Mucosa of stomach (tissue), 1 donor: ENCODE data around the gene EN1.

Experiments
- H3K27me3 ChIP-seq: one replicate; pipeline ENCODE4 v1.7.0; 2013; ENCODE audit warnings: mild to moderate bottlenecking, low read length; ENCODE audit not compliant: control insufficient read depth, insufficient read depth
- H3K36me3 ChIP-seq: one replicate; pipeline ENCODE4 v1.7.0; 2013; ENCODE audit warnings: low read length; ENCODE audit not compliant: control insufficient read depth, insufficient read depth
- H3K4me1 ChIP-seq: one replicate; pipeline ENCODE4 v1.7.0; 2013; ENCODE audit warnings: mild to moderate bottlenecking, low read length; ENCODE audit not compliant: control insufficient read depth, insufficient read depth
- H3K4me3 ChIP-seq: one replicate; pipeline ENCODE4 v1.7.0; 2013; ENCODE audit warnings: low read length
- H3K9ac ChIP-seq: one replicate; pipeline ENCODE4 v1.7.0; 2013; ENCODE audit warnings: mild to moderate bottlenecking, low read length, moderate library complexity
- H3K9me3 ChIP-seq: one replicate; pipeline ENCODE4 v1.7.0; 2013; ENCODE audit warnings: mild to moderate bottlenecking, low read length, moderate library complexity; ENCODE audit not compliant: control insufficient read depth
- donor health status: Pancreatic carcinoma.

The EN1 gene

DNA sequence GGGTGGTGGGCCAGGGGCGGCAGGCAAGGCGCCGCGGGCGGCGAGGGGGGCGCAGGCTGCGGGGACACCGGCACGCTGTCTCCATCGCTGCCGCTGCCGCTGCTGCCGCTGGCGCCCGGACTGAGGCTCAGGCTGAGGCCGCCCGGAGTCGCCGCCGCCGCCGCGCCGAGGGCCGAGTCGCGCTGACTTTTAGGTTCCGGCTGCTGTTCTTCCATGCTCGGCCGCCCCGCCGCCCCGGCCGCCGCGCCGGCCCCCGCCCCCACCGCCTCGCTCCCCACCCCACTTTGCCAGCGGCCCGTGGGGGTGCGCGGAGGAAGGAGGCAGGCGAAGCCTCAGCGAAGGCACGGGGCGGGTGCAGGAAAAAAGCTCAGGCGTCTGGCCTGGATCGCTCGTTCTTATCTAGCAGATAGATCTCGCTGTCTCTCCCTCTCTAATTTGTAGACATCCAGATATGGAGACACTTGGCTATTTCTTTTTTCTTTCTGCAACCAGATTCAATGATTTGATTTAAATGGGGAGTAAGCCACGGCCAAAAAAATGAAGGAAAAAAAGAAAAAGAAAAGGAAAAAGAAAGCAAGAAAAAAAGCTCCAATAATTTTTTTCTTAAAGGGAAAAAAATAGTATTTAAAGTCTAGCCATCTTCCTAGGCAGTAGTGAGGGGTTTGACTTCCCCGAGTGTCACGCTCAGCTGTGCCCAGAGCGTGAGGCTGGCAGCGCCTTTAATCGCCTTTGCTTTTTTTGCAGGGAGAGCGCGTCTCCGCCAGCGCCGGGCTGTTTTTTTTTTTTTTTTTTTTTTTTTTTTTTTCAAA lies at the start of gene EN1:
Gene EN1 (minus strand): TSS at position 696 of the 809 bp plus-strand sequence. CDS start 481 bp downstream, at position 215.
- Histone ChIP-seq H3K27me3 (peaks cover 92% of the 10 kb centered on the region), H3K4me3 (no peak within 1 kb of the TSS)

DNA sequence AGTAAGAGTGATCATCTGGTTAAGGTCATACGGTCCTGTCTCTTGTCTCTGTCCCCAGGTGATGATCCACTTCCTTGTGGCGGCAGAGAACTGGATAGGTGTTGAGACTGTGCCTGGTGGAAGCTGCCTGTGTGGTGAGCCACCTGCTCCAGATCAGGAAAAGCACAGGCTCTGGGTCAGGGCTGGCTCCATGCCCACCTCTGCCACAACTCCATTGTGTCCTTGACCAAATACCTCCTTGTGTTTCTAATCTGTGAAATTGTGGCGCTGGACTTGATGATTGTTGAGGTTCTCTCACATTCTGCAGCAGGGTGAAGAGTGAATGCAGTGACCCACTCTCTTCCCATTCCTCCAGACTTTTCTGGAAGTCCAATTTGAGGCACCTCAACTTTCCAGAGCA lies 45.7 kb upstream of the EN1 start:
- Histone ChIP-seq H3K36me3 (no peaks in the 10 kb centered on the region), H3K4me3 (no peak overlapping the region), H3K9me3 (no peaks in the 10 kb centered on the region), H3K27me3 (no peaks in the 10 kb centered on the region), H3K4me1 (no peaks in the 10 kb centered on the region), H3K9ac (no peak overlapping the region)

More for the DNA sequence above, at the start of gene EN1:
- no peak within 1 kb of the TSS for H3K9ac ChIP-seq
- no peaks in the 10 kb centered on the region for H3K9me3 ChIP-seq
- H3K36me3 ChIP-seq, result no peaks in the 10 kb centered on the region
- H3K4me1 ChIP-seq, result peaks cover 9% of the 10 kb centered on the region

DNA sequence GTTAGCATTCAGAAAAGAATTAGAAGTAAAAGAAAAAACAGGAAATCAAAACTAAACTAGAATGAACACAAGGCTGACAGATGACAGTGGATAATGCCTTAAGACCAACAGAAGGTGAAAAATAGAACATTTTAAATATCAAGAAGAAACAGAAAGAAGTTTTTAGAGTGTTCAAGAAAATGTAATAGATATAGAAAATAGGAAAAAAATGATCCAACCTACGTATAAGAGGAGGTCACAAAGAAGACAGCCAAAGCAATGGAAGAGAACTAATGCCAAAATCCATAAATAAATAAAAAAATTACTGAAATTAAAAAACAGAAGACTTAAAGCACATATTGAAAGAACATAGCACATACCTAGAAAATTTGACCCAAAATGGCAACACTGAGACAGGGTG lies 42.5 kb upstream of the EN1 start:
- no peaks in the 10 kb centered on the region for H3K4me1 ChIP-seq
- no peaks in the 10 kb centered on the region for H3K9me3 ChIP-seq
- H3K4me3 ChIP-seq, result no peak overlapping the region
- H3K27me3 ChIP-seq, result no peaks in the 10 kb centered on the region
- H3K9ac ChIP-seq, result no peak overlapping the region
- no peaks in the 10 kb centered on the region for H3K36me3 ChIP-seq

DNA sequence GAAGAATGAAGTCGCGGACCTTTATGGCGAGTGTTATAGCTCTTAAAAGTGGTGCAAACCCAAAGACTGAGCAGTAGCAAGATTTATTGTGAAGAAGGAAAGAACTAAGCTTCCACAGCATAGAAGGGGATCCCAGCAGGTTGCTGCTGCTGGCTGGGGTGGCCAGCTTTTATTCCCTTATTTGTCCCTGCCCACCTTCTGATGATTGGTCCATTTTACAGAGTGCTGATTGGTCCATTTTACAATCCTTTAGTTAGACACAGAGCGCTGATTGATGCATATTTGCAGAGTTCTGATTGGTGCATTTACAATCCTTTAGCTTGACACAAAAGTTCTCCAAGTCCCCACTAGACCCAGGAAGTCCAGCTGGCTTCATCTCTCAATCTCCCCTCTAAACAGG lies 36.3 kb upstream of the EN1 start:
- Histone ChIP-seq H3K4me1 (no peaks in the 10 kb centered on the region), H3K9me3 (no peaks in the 10 kb centered on the region), H3K9ac (no peak overlapping the region), H3K4me3 (no peak overlapping the region), H3K36me3 (no peaks in the 10 kb centered on the region), H3K27me3 (peaks cover 3% of the 10 kb centered on the region)

DNA sequence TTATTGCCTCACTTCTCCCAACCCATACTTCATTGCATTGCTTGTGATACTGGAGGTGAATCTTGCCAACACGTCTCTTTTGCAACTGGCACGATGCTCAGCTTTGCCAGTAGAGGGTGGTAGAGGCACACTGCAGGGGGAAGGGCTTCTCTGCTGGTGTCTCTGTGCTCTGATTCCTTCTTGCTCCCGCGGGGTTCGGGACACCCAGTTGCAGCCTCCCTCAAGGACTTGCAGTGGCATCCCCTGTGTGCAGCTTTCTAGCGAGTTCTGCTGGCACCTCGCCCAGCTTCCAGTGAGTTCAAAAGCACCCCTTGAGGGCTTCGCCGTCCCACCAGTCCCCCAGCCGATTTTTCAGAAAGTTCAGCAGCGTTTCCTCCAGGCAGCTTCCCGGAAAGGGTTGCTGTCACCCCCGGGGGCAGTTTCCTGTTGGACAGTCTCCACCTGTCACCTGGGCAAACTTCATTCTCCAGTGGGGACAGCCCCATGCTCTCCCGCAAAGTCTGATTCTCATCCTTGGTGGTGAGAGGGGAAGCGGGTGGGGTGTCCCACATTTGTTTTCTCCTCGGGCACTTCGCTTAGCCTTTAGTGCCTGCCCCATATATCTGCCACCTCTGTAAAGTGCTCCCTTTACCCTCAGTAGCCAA lies 35.4 kb upstream of the EN1 start:
- H3K27me3 ChIP-seq, result peaks cover 3% of the 10 kb centered on the region
- H3K9ac ChIP-seq, result no peak overlapping the region
- H3K4me3 ChIP-seq, result no peak overlapping the region

DNA sequence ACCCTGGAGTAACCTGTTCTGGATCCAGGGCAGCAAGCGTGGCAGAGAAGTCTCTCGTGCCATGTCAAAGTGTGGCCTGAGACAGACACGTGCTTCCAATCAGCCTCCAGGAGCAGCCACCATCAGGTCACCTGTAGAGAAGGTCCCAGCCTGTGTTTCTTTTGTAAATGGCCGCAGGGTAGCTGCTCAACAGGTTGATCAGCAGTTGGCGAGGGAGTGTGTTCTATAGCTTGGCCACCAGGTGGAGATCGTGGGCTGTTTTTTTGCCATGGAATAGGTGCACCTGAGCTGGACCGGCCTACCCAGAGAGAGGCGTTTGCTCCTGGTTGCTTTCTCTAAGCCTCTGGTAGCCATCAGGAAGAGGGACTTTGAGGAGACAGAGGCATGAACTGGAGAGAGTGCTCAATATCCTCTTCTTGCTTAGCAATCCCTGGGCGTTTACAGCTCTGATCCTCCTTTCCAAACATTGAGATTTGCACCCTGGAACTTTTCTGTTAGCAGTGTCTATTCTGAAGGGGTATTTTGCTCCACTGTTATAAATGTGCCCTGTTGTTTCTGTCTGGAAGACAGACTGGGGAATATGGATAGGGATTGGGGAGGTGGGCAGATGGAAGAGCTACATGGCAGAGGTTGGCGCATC lies 34.2 kb upstream of the EN1 start:
- H3K27me3 ChIP-seq, result peaks cover 3% of the 10 kb centered on the region
- H3K4me1 ChIP-seq, result no peaks in the 10 kb centered on the region
- H3K36me3 ChIP-seq, result no peaks in the 10 kb centered on the region
- H3K9ac ChIP-seq, result no peak overlapping the region
- no peaks in the 10 kb centered on the region for H3K9me3 ChIP-seq
- H3K4me3 ChIP-seq, result no peak overlapping the region

More for the DNA sequence above, 35.4 kb upstream of the EN1 start:
- Histone ChIP-seq H3K36me3 (no peaks in the 10 kb centered on the region), H3K4me1 (no peaks in the 10 kb centered on the region), H3K9me3 (no peaks in the 10 kb centered on the region)

DNA sequence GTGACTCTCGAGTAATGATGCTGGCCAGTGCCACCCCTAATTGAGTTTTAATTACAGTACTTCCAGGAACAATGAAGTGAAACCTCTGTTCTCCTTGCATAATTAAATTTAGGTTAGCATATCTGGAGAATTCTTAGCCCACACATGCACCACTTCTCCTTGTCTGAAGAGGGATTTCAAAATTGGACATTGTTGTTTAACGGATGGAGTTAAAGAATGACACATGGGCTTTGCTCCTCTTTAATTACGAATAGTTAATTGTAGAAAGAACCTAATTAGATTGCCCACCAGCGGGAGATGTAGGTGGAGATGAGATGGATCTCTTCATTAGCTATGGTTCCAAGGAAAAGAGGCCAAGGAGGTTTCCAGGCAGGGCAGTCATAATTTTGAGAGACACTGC lies 33.1 kb upstream of the EN1 start:
- no peak overlapping the region for H3K4me3 ChIP-seq
- no peaks in the 10 kb centered on the region for H3K4me1 ChIP-seq
- no peaks in the 10 kb centered on the region for H3K36me3 ChIP-seq
- H3K9me3 ChIP-seq, result no peaks in the 10 kb centered on the region
- H3K27me3 ChIP-seq, result peaks cover 3% of the 10 kb centered on the region
- no peak overlapping the region for H3K9ac ChIP-seq

DNA sequence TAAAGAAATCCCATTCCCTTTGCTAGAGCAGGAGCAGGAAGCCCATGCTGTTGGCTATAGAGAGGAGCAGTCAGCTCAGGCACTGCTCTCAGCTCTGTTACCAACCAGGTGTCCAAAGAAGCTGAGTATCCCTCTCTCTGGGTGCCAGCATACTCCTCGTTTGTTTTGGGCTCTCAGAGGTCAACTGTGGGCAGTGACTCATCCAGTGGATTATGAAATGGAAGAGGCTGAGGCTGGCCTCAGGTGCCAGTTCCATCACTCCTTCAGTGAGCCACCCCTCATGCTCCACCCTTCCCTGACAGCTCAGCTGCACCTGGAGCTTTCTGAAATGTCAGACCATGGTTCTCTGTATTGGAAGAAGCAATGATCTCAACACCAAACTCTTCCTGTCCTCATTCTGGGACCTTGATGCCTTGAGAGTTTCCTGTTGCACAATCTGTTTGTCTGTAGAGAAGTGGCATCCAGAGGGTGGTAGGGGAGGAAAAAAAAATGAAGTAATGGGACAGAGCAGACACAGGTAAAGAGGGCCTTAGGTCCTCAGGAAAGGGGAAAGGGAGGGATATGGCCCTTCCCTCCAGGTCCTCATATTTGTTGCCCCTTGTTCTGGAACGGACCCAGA lies 31.2 kb upstream of the EN1 start:
- Histone ChIP-seq H3K4me3 (no peak overlapping the region), H3K9ac (no peak overlapping the region), H3K36me3 (no peaks in the 10 kb centered on the region), H3K4me1 (no peaks in the 10 kb centered on the region), H3K9me3 (no peaks in the 10 kb centered on the region), H3K27me3 (peaks cover 3% of the 10 kb centered on the region)

DNA sequence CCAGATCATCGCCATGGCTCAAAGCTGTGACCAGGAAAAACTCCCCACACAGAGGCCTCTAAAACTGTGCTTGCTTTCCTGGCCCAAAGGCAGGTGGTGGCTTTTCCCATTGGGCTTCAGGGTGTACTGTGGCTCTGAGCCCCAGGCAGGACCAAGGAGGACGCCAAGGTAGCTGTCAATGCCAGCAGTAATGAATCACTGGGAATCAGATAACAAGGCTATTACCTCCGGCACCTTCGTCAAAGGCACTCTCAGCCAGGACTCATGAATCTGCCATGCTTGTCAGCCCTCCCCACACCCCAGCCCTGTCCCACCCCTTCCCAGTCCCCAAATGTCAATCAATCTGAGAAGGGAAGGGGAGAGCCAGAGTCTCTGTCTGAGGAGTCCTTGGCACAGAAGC lies 27.9 kb upstream of the EN1 start:
- no peaks in the 10 kb centered on the region for H3K4me1 ChIP-seq
- H3K27me3 ChIP-seq, result no peaks in the 10 kb centered on the region
- no peak overlapping the region for H3K9ac ChIP-seq
- H3K36me3 ChIP-seq, result no peaks in the 10 kb centered on the region
- no peaks in the 10 kb centered on the region for H3K9me3 ChIP-seq
- H3K4me3 ChIP-seq, result no peak overlapping the region

DNA sequence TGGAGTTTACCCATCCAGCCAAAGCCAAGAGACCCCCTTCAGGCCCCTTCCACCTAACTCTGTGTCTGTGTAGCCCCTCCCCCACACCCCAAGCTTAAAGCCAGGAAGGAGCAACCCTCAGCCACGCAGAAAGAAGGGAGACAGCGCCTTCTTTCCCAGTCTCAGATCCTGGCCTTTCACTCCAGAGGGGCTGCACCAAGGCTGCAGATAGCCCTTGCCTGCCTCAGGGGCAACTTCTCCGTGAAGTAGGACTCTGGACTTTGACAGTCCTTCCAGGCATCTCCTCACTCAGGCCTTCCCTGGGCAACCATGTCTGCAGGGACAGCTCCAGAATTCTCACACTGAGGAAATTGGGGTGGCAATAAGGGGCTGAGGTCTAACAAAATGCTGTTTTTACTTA lies 26.9 kb upstream of the EN1 start:
- Histone ChIP-seq H3K4me3 (no peak overlapping the region), H3K4me1 (no peaks in the 10 kb centered on the region), H3K27me3 (no peaks in the 10 kb centered on the region), H3K9ac (no peak overlapping the region), H3K9me3 (no peaks in the 10 kb centered on the region), H3K36me3 (no peaks in the 10 kb centered on the region)

DNA sequence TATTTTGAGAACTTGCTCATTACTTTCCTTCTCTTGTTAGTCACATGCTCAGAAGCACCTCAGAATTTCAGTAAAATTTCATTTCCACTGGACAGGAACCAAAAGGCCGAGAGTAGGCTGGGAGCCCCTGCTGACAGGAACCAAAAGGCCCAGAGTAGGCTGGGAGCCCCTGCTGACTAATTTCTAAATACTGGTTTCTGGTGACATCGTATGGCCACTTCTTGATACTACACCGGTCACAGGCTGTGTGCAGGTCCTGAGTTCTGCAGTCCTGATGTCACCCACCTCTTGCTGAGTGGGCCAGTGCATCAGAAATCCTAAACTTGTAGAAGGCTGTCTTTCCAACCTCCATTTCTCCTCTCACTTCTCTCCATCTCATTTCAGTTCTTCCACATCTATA lies 17.7 kb upstream of the EN1 start:
- H3K36me3 ChIP-seq, result no peaks in the 10 kb centered on the region
- peaks cover 25% of the 10 kb centered on the region for H3K27me3 ChIP-seq
- no peak overlapping the region for H3K9ac ChIP-seq
- no peaks in the 10 kb centered on the region for H3K9me3 ChIP-seq
- H3K4me1 ChIP-seq, result no peaks in the 10 kb centered on the region
- no peak overlapping the region for H3K4me3 ChIP-seq

DNA sequence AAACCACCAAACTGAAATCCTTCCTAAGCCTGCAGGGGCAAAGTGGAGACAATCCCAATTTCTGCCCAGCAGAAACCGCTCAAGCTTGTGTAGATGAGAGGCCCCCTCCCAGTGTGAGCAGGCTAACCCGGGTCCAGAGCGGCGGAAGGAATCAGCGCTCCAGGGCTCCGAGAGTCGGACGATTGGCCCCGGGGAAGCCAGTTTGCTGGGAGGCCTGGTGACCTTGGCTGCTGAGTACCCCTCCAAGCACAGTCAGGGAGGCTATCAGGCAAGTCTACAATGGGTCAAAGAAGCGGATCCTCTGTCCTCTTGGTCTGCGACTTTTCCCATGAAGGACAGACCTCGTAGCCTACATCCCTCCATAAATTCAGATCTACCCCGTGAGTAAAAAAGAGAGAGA lies 16.8 kb upstream of the EN1 start:
- Histone ChIP-seq H3K27me3 (peaks cover 34% of the 10 kb centered on the region), H3K9me3 (no peaks in the 10 kb centered on the region), H3K9ac (no peak overlapping the region), H3K4me1 (no peaks in the 10 kb centered on the region), H3K4me3 (no peak overlapping the region), H3K36me3 (no peaks in the 10 kb centered on the region)
